ENCODE results near the gene JUNB. TPM values are rescaled to one million over a fixed set of nuclear protein-coding genes. Genes with fewer than 3 reads are reported as not detected.

The JUNB gene
- total and polyA plus RNA-seq, 2 of the 8 experiments (the other 6 are each of a cell fraction or from before 2014, with no cell fraction given), result 7.4 to 10.0 TPM

DNA sequence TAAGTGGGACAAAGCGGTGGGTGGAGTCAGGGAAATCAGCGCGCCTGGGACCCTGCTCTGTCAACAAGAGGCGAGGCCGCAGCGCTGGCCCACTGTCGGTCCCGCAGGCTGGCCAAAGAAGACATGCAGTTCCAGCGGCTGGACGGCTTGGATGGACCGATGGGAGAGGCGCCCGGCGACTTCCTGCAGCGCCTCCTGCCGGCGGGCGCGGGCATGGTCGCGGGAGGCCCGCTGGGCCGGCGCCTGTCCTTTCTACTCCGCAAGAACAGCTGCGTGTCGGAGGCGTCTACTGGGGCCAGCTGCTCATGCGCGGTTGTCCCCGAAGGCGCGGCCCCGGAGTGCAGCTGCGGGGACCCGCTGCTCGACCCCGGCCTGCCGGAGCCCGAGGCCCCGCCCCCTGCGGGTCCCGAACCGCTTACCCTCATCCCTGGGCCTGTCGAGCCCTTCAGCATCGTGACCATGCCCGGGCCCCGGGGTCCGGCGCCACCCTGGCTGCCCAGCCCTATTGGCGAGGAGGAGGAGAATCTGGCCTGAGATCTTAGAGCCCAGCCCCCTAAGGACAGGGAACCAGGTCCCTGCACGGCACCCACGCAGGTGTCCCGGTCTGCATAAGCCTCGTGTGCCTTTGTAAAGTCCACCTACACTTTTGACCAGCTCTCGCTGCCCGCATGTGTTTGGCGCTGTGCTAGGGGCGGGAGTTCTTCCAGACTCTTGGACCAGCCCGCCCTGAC lies 33.6 kb upstream of the JUNB start (continued):
- TF ChIP-seq KDM1A (IDR thresholded peaks at IDR 0.05; ENCODE audit: borderline replicate concordance, low read length) (peak; percentile 26; the same call in 1 of the 2 replicates), RAD21 (IDR thresholded peaks at IDR 0.05 in 1 of 2, conservative IDR thresholded peaks at IDR 0.05 in 1 of 2; ENCODE audit: low read depth in 2 of 2, low read length in 2 of 2) (peak; percentile 52 to 63), TAF1 (IDR thresholded peaks at IDR 0.05; ENCODE audit: low read depth, low read length) (peak; percentile 63), EP300 (IDR thresholded peaks at IDR 0.05; ENCODE audit: borderline replicate concordance in 1 of 2, low read depth in 2 of 2, low read length in 2 of 2) (no peak; a peak in 1 of 3 replicates), YY1 (IDR thresholded peaks at IDR 0.05; ENCODE audit: low read depth, low read length) (peak; percentile 46; the same call in 1 of the 2 replicates), CHD2 (IDR thresholded peaks at IDR 0.05; ENCODE audit: low read length) (0 out of 2 replicates have a peak, but pooled peaks have one; percentile 30), TCF12 (IDR thresholded peaks at IDR 0.05; ENCODE audit: low read depth, low read length) (0 out of 2 replicates have a peak, but pooled peaks have one; percentile 65), JUN (IDR thresholded peaks at IDR 0.05; ENCODE audit: low read depth, low read length) (no peak), NANOG (IDR thresholded peaks at IDR 0.05; ENCODE audit: insufficient read depth, low read depth, low read length, poor library complexity, severe bottlenecking) (no peak), SP2 (IDR thresholded peaks at IDR 0.05; ENCODE audit: low read length) (no peak), POLR2A (IDR thresholded peaks at IDR 0.05; ENCODE audit: control extremely low read depth in 1 of 2, low read depth in 2 of 2, low read length in 2 of 2) (peak in 1 of 2 experiments; percentile 59; a peak in 1 of 3 replicates), BACH1 (IDR thresholded peaks at IDR 0.05; ENCODE audit: low read length) (no peak), GTF2F1 (IDR thresholded peaks at IDR 0.05; ENCODE audit: borderline replicate concordance, low read depth, low read length) (no peak), CEBPB (IDR thresholded peaks at IDR 0.05; ENCODE audit: low read depth, low read length) (no peak), SIN3A (conservative IDR thresholded peaks at IDR 0.05 in 1 of 2, IDR thresholded peaks at IDR 0.05 in 1 of 2; ENCODE audit: low read depth in 1 of 2, low read length in 2 of 2) (peak; percentile 75 to 90; a peak in 2 of 4 replicates), SIRT6 (IDR thresholded peaks at IDR 0.05; ENCODE audit: low read length) (no peak), CREB1 (IDR thresholded peaks at IDR 0.05) (peak; percentile 52), MAX (IDR thresholded peaks at IDR 0.05) (peak; percentile 58; the same call in 1 of the 2 replicates), ZNF274 (IDR thresholded peaks at IDR 0.05; ENCODE audit: borderline replicate concordance, extremely low read depth, low read length) (no peak), POLR2AphosphoS5 (IDR thresholded peaks at IDR 0.05; ENCODE audit: low read depth, low read length) (no peak; the same call in 1 of the 2 replicates), POU5F1 (IDR thresholded peaks at IDR 0.05; ENCODE audit: low read depth, low read length) (no peak), SP1 (IDR thresholded peaks at IDR 0.05; ENCODE audit: low read depth, low read length) (0 out of 2 replicates have a peak, but pooled peaks have one; percentile 20), KDM4A (IDR thresholded peaks at IDR 0.05; ENCODE audit: low read depth, low read length, severe bottlenecking) (peak; percentile 47)
